ENCODE measurements around the gene SSPN.

DNA sequence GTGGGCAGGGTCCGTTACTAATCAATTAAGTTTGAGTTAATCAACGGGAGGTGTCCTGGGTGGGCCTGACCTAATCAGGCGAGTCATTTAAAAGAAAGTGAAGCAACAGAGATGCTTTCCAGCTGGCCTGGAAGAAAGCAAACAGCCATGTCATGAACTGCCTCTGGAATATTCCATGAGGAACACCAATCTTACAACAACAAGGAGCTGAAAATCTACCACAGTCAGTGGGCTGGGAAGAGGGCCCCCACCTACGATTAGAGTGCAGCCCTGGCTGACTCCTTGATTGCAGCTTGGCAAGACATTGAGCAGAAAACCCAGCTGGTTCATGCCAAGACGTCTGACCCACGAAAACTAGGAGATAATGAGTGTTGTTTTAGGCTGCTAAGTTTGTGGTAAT is 56.2 kb downstream of the SSPN start:
- TF ChIP-seq, protein P1, sequence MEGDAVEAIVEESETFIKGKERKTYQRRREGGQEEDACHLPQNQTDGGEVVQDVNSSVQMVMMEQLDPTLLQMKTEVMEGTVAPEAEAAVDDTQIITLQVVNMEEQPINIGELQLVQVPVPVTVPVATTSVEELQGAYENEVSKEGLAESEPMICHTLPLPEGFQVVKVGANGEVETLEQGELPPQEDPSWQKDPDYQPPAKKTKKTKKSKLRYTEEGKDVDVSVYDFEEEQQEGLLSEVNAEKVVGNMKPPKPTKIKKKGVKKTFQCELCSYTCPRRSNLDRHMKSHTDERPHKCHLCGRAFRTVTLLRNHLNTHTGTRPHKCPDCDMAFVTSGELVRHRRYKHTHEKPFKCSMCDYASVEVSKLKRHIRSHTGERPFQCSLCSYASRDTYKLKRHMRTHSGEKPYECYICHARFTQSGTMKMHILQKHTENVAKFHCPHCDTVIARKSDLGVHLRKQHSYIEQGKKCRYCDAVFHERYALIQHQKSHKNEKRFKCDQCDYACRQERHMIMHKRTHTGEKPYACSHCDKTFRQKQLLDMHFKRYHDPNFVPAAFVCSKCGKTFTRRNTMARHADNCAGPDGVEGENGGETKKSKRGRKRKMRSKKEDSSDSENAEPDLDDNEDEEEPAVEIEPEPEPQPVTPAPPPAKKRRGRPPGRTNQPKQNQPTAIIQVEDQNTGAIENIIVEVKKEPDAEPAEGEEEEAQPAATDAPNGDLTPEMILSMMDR (IDR thresholded peaks at IDR 0.05), result no peak
- TF ChIP-seq POLR2A (IDR thresholded peaks at IDR 0.05), result no peak
